ENCODE data around the gene TNFAIP8L1. TPM values are rescaled to one million over a fixed set of nuclear protein-coding genes. Genes with fewer than 3 reads are reported as not detected.

Gene TNFAIP8L1
- total and polyA plus RNA-seq, 2 of the 8 experiments (the other 6 are each of a cell fraction or from before 2014, with no cell fraction given), result 3.2 to 6.1 TPM

- TF ChIP-seq TAF1 (IDR thresholded peaks at IDR 0.05; ENCODE audit: low read depth, low read length), result peak; percentile 37; the same call in 1 of the 2 replicates
- TF ChIP-seq EGR1 (IDR thresholded peaks at IDR 0.05; ENCODE audit: borderline replicate concordance, low read depth, low read length), result peak; percentile 91
- no peak for TF ChIP-seq CHD1 (IDR thresholded peaks at IDR 0.05; ENCODE audit: low read depth, low read length)
- TF ChIP-seq RBBP5 (IDR thresholded peaks at IDR 0.05; ENCODE audit: borderline replicate concordance, low read depth, low read length), result 0 out of 2 replicates have a peak, but pooled peaks have one; percentile 47
- TF ChIP-seq CHD7 (IDR thresholded peaks at IDR 0.05; ENCODE audit: insufficient replicate concordance, low read length), result no peak
- TF ChIP-seq YY1 (IDR thresholded peaks at IDR 0.05; ENCODE audit: low read depth, low read length), result peak; percentile 75
Observed at GRCh38 chr19:4638828-4639530, at the start of gene TNFAIP8L1 (continued).
